T-helper 1 cell (primary cell): ENCODE data around the gene RHO.
A peak's percentile ranks its signal among the peaks of the same experiment; 100 is the strongest.

ENCODE experiments used
- DNase-seq, 5 donors: peaks; one replicate each; pipeline ENCODE4 v3.0.0-alpha.2; 2012 to 2020

Gene RHO

DNA sequence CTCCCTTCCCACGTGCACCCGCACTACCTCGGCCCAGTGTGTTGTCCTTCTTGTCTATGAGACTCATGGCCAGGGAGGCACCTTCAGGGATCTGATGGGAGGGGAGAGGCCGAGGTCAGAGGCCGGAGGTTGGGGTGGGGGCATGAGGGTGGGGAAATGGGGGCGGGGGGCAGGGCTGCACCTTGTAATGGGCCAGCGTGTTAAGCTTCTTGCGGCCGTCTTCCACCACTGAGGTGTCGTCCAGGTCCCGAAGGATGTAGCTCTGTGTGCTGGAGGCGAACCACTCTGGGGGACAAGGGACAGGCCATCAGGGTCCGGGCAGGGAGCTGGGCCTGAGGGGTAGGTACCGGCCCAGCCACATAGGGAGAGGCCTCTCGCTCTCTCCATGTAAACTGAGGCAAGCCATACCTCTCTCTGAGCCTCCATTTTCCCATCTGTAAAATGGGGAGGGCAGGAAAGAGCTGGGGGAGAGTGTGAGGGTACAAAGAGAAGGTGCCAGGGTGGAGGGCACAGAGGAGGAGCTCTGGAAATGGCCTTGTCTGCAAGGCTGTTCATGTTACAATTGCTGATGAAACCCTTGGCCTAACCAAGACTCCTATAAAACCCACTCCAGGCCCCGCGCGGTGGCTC lies 33.3 kb downstream of the RHO start:
- no peak for DNase-seq

DNA sequence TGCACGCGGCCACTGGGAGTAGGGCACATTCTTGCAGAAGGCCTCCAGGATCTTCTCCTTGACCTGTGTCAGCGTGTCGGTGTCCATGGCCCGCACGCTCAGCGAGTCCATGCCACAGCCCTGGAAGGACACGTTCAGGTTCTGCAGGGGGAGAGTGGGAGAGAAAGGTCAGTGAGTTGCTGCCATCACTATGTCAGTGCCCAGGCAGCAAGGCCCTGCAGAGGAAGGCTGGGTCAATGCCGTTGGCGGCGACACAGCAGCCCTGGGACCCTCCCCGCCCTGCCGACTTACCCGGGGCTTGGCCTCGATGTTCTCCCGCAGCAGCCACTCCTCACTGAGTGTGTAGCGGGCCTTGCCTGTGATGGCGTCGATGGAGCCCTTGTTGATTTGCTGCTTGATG lies 34.4 kb downstream of the RHO start:
- DNase-seq = no peak

DNA sequence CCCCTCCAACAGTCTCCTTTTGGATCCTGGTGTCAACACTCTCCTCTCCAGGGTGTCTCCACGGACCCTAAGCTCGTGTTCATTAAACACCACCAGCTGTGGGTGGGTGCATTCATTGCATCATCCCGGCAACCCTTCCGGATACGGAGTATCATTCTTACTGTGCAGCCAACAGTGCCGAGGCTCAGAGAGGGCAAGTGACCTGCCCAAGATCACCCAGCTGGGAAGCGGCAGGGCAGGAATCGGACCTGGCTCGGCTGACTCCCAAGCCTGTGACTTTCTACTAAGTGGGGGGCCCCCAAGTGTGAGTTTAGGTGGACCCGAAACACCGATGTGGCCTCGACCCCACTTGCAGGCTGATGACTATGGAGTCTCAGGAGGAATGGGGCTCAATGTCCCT lies 34.9 kb downstream of the RHO start:
- no peak for DNase-seq

DNA sequence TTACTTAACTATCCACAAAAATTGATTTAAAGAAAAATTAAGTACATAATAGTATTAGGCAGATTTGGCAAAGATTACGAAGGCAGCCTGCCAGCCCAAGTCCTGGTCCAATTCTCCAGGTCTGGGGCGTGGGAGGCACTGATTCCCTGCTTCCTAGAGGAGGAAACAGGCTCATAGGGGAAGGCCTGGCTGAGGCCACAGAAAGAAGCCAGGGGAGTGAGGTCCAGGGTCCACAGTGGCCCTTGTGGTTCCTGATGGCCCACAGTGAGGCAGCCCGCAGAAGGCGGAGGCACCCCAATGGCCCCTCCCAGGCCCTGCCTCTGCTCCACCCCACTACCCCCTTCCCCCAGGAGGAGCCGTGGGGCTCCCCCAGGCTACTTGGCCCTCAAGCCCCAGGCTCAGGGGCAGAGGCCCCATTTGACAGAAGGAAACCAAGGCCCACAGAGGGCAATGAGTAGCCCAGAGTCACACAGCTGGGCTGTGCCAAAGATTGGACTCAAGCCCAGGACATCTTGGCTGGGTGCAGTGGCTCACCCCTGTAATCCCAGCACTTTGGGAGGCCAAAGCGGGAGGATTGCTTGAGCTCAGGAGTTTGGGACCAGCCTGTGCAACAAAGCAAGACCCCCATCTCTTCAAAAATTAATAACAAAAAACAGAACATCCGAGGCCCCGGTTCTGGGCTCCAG lies 35.6 kb downstream of the RHO start:
- no peak for DNase-seq

DNA sequence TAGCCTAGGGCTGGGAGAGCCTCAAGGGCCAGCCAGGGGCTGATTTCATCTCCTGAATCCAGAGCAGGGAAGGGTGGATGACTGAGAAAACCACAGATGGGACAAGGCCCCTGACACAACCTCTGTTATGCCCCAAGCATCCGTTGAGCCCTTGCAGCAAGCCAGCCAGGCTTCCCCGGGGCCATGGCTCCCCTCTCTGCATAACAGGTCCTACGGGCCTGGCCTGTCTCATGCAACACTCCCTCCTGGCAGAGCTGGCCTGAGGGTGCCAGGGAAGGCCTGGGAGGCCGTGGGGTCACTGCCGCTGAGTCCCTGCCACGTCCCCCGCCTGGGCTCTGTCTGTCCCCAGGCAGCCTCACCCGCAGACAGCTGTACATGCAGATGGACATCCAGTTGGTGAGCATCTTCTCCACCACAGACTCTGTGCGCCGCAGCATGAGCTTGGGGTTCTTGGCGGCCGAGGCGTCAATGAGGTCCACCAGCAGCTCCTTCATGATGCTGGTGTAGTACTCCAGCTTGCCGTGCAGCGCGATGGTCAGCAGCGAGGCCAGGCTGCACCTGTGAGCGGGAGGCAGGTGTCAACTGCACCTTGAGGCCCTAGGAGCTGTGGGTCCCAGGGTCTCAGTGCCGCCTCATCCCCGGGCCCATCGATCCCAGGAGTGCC lies 36.7 kb downstream of the RHO start:
- DNase-seq = no peak

DNA sequence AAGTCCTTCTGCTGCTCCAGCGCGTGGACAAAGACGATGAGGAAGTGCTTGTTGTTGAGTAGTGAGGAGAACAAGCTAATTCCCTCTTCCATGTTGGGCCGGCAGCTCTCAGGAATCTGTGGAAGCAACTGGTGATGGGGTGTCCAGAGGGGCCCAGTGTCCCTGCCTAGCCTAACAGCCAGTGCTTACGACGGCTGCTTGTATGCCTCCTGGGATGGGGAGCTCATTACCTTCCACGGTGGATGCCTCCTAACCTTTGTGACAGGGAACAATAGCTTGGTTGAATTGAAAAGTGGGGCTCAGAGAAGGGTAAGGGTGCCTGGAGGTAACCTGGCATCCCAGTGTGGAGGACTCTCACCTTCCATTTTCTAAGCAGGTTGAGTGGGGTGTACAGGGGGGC lies 37.5 kb downstream of the RHO start:
- no peak for DNase-seq

DNA sequence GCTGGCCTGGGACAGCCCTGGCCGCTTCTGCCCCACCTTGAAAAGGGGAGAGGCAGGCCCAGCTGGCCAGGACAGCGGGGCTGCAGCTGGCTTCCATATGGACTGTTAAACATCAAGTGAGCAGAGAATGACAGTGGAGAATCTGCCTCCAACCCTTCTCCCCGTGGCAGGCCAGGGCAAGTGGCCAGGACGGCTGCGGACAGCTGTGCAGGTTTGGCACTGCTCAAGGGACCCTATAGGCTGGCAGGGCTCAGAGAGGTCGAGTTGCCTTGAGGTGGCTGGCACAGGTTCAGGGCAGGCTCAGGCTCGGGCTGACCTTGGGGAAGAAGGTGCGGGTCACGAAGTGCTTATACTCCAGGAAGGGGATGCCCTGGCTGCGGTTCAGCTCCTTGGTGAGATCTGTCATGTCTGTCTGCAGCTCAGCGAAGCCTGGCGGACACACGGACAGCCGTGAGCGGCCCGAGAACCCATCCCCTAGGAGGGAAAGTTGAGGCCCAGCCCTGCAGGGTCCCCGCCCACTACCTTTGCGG lies 38.8 kb downstream of the RHO start:
- DNase-seq = no peak

DNA sequence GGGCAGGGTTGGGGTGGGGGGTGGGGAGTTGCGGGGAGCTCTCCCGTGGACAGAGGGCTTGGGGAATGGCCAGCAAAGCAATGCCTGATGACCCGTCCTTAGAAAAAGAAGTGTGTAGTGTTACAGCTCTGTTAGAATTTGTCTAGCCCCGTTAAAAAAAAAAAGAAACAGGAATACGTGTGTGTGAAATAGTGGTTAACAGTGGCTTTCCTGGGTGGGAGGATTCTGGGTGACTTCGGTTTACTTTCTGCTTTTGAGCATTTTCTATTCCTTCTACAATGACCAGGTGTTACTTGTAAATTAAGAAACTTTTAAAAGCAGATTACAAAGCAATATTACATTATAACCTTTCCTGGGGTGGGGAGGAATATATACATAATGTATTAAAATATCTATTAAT lies 39.5 kb downstream of the RHO start:
- DNase-seq = no peak

DNA sequence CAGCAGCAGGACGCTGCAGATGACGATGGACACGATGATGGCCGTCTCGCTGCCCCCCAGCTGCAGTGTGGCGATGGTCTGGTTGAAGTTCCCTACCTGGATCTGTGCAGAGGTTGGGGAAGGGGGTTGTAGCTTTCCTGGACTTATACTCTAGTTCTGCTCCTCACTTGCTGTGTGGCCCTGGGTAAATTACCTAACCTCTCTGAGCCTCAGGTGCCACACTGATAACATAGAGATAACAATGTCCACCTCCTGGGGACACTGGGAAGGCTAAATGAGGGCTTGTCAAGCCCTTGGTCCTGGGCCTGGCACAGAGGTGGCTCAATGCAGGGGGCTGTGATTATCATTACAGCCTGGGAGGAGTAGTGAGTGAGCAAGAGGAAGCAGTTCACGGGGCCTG lies 41.4 kb downstream of the RHO start:
- DNase-seq = no peak

DNA sequence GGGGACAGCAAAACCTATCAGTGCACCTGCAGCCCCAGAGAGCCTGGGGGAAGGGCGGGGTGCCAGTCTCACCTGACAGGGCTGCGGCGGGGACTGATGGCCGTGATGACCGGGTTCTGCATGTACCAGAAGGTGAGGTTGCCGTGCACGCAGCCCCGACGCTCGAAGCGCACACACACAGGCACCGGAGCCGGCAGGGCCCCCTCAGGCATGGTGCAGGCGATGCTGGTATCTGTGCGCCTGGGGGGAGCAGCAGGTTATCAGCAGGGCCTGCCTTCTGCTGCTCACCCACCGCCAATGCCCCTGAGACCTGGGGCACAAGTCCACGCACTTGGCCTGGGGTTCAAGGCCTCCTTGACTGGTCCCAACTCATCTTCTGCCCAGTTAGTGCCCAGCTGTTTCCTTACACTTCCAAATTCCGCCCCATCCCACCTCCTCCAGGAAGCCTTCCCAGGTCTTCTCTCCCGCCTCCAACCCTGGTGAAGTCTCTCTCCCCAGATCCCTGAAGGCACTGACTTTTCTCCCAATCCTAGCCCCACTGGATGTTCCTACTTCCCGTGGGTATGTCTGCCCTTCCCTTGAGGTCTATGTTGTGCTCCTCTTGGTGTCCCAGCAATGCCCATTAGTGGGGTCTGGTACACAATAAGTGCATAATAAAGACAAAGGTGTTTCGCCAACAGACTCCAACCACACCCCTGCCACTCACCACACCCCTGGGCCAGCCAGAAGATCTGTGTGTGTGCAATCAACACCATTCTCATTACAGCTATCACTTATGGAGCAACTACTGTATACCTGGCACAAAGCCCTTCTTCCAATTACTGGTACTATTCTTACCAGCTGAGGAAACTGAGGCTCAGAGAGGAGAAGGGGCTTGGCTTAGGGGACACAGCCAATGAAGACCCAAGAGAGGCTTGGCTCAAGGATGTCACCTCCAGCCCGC lies 43.4 kb downstream of the RHO start:
- DNase-seq = no peak

DNA sequence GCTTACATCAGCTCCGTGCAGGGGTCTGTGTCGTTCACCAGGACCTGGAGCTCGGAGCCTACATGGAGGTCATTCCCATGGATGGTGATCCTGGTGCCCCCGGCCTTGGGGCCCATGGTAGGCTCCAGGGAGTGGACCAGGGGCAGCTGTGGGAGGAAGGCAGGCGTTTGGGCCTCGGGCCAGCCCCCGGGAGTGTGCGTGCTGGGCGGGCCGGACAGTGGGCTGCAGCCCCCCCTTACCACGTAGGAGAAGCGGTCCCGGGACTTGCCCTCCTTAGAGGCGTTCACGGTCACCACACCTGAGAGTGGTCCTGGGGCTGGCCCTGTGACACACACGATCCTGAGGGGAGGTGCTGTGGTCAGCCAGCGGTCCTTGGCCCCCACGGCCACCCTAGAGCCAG lies 44.2 kb downstream of the RHO start:
- no peak for DNase-seq

DNA sequence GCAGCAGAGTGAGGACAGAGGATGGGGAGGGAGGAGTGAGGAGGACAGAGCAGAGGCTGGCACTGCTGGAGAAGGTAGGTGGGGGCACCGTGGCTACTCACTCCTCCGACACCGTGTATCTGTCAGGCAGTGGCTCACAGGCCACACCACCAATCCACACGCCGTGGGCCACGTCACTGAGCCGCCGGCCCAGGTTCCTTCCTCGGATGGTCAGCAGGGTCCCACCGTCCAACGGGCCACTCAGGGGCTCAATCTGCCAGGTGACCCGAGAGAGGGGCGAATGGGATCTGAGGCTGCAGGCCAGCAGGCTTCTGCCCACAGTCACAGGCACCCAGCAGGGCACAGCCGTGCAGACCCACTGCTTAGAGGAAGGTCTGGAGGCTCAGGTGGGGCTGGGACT lies 45.1 kb downstream of the RHO start:
- no peak for DNase-seq

DNA sequence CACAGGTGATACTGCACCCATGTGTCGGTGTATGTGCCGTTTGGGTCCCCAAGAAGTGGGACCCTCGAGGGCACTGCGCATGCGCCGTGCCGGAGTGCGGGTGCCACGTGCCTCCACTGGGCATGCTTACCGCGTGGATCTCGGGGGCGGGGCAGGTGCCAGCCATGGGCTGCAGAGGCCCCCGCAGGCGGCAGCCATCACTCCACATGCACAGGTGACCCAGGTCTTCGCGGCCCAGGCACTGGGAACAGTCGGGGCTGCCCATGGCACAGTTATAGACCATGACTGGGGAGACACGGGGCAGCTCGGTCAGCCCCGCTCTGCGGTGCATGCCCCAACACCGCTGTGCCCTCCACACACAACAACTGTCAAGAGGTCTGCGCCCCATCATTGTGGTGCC lies 45.8 kb downstream of the RHO start:
- no peak for DNase-seq

DNA sequence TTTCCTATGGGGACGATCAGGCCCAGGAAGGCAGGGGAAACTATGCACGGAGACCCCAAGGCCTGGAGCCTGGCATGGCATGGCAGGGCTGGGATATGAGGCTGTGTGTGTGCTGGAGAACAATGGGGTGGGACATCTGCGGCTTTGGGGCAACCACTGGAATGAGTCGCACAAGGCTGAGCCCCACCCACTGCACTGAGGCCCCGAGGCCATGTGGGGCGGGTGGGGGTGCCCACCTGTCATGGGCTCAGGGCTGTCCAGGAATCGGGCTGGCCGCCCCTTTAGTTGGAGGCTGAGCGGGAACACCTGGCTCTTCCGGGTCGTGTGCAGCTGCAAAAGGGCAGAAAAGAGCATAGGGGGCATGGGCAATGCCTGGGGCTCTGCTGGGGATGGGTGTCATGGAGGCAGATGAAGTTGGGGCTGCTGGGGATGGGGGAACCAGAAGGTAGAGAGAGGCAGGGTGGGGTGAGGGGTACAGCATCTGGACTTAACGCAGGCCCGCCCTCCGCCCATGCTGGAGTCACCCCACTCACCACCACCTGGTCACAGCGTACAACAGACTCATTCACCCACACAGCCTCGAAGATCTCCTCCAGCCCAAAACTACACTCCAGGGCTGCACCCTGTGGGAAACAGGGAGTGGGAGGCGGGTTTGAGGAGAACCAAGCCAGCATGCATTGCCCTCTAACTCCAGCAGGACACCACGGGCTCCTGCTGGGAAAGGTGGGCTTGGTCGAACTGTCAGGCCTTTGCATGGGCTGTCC lies 47.0 kb downstream of the RHO start:
- no peak for DNase-seq

DNA sequence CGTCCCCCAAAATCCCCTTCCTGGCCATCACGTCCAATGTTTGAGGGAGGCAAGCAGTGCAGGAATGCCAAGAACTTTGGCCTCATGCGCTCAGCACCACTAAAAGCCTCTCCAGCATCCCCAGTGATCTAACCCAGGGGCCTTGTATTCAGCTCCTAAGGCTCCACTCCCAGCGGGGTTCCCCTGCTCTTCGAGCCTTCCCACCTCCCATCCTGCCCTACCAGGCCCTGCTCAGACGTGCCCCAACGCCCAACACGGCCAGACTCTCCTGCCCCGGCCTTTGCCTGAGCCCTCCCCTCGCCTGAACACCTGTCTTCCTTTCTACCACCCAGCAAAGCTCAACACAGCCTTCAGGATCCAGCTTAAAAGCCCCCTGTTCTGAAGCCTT lies 47.6 kb downstream of the RHO start:
- DNase-seq = no peak

DNA sequence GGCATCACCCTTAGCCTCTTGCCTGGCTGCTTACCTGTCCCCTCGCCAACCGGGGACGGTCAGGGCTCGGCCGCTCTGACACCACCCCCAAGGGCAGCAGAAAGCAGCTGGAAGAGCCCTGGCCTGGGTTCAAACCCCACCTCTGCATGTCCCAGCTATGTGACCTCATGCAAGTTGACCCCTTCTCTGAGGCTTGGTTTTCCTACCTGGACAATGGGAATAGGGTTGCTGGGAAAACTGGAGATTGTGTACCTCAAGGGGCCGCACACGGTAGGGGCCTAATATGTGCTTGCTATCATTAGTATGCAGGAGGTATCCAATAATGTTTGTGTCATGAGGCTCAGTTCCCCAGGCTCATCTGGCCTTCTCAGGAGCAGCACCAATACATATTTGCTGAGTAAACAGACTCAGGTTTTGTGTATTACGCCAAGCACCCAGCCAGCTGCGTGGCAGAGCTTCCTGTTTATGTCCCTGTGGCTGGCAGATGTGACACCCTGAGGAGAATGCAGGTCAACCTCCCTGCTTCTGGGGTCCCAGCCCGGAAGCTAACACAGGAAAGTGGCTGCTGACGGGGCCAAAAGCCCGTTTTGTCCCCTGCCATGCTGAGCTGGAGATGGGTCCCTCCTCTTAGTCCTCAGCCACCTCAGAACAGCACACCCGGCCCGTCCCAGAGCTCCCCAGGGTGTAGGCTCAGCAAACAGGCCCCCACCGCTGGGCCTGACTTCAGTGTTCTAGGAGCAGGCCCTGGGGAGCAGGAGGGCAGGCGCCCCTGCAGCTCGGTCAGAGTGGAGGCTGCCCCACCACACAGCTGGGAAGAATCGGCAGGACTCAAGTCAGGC lies 48.3 kb downstream of the RHO start:
- DNase-seq = peak; percentile 33 to 89 (median 49)

DNA sequence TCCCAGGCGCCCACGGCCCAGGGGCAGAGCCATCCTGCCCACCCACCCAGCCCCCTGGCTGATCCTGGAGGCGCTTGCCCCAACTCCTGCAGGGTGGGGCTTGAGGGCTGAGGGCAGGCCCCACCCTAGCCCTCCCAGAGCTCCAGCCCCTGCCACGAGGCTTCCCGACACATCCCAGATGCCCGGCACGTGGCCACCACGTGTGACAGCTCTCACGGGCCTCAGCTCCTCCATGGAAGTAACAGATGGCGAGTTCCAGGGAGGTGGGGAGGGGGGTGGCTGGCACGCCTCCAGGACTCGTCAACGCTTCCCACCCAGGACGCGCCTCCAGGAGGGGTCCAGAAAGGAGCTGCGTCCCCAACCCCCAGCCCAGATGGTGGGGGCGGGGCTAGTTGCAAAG lies 48.9 kb downstream of the RHO start:
- DNase-seq = no peak

DNA sequence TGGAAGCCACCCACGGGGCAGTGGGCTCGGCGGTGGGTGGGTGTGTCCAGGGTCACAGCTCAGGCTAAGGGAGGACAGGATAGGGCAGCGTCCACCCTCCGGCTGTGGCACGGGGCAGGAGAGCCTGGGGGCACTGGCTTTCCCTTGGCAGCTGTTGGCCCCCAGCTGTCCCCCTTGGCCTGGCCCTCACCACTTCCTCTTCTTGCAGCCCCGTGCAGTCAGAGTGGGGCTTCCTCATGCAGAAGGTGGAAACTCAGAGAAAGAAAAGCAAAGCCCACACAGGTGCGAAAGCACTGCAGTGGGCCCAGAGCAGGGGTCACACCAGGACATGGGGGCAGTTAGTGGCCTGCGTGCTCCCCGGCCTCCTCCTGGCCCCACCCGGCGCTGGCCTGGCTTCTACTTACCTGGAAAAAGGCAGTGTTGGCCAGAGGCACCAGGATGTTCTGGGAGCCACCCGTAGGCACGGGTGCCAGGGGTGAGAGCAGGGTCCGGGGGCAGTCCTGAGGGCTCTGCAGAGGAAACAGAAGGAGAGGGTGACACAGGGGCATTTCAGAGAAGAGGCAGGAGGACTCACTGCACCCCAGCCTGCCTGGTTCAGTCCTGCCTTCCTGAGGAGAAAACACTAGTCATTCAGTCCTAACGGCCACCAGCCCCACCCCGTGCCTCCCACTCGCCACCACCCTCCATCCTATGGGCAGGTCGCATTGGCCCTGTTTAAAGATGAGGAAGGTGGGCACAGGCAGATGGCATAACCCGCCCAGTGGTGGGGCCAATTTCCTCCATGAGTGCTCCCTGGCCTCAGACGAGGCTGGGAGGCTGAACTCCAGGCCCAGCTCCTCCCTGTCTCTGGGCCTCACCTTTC lies 49.7 kb downstream of the RHO start:
- DNase-seq = no peak

DNA sequence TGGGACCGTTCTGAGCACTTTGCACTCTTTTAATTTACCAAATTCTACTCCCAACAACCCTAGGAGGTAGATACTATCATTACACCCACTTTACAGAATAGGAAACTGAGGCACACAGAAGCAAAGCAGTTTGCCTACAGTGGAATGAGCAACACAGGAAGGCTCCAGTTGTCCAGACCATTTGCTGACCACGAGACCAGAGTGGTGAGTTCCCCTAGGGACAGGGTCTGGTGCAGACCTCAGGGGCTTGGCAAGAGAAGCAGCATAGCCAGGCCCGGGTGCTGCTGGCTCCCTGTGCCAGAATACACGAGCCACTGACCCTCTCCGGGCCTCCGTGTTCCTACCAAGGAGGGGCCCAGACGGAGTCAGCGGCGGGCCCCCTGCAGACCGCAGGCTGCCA lies 51.6 kb downstream of the RHO start:
- DNase-seq = no peak

DNA sequence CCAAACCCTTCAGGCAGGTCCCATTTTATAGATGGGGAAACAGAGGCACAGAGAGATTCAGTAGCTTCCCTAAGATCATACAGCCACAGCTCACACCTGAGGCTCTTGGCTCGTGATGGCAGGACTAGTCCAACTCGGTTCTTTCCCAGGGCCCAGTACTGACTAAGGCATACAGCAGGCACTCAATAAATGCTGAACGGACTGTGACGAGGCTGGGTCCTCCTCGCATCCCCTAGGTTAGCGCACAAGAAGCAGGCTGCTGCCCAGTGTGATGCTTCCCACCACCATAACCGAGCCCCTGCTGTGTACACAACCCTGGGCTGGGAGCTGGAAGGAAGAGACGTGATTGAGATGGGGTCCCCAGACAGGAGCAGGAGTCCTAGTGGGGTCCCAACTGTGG lies 53.2 kb downstream of the RHO start:
- DNase-seq = no peak
